BJ (cell line): ENCODE results near the gene STX10. TPM values are rescaled to one million over a fixed set of nuclear protein-coding genes. Genes with fewer than 3 reads are reported as not detected.

Experiments used
- CTCF ChIA-PET: fragments of 350-600 bp; formaldehyde crosslinking; extraction: SDS; loops from one replicate; lab custom pipeline; 2021; ENCODE audit warnings: antibody characterized with exemption, inconsistent platforms; lab: Yijun Ruan, JAX
- POLR2A ChIA-PET: fragments of 300-600 bp; sonication (Branson Sonifier 250); formaldehyde crosslinking; extraction: SDS; loops from one replicate; lab custom pipeline; 2021; ENCODE audit warnings: antibody characterized with exemption; lab: Charles Lee
- DNase-seq: peaks from one replicate; pipeline ENCODE4 v3.0.0-alpha.2; 2011; ENCODE audit warnings: low read depth
- H3K27me3 ChIP-seq: 2 replicates; pipeline ENCODE4 v1.6.0; 2011; ENCODE audit warnings: low read length; ENCODE audit not compliant: control insufficient read depth, insufficient read depth
- H3K36me3 ChIP-seq: 2 replicates; pipeline ENCODE4 v1.5.1; 2011; ENCODE audit warnings: low read length; ENCODE audit not compliant: control insufficient read depth, insufficient read depth
- H3K4me3 ChIP-seq: 2 replicates; pipeline ENCODE4 v1.5.1; 2011; ENCODE audit warnings: low read depth, mild to moderate bottlenecking, control low read depth, low read length
- CTCF ChIP-seq: IDR thresholded peaks from 2 replicates; pipeline ENCODE4 v1.5.1; 2011; ENCODE audit warnings: low read depth, mild to moderate bottlenecking, control low read depth, inconsistent platforms, low read length, moderate library complexity; ENCODE audit not compliant: insufficient read depth
- polyA plus RNA-seq: library from polyadenylated mRNA; depleted of rRNA; stranded (reverse); fragments of >200 nt; gene quantifications from 2 replicates; pipeline ENCODE4 v1.2.3, GENCODE V29; 2011

Gene STX10
- polyA plus RNA-seq, 1 experiment, result 73.1 TPM

DNA sequence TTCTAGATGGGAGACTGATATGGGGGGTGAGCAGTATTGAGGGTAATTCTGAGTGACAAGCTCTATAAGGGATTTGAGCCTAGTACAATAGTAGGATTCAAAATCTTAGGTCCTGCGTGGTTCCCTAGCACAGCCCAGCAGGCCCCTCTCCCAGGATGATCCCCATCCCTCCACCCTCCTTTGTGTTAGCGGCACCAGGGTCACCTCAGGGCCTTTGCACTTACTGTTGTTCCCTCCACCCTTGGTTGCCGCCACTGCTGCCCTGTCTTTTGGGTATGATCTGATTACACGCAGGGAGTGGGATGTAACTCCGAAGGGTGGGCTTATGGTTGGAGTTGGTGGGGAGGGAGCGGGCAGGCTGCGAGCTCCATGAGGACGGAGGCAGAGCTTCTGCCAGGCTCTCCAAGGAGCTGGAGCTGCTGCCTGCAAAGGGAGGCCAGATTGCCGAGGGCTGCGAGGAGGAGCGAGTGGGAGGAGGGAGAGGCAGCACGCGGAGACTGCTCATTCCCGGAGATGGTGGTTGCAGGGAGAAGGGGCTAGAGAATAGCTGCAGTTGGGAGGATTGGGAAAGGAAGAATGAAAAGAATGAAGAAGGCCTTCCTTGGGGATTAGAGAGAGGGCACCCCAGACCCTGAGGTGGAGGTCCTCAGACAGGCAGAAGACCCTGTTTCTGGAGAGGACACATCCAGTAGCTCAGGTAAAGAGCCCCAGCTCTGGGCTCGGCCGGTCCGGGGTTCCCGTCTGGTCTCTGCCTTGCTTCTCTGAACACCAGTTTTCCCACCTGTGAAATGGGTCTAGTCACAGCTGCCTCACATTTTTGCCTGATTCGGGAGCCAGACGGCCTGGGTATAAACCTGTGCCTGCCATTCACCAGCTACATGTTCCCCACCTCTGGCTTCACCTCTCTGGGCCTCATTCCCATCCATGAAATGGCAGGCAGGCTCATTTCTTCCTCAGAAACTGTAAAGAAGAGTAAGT is 26.9 kb downstream of the STX10 start:
- TF ChIP-seq CTCF, result no peak
- CTCF ChIA-PET, result interaction anchor here (1.4 kb wide), 1 partner anchor 145 kb away, joined by 3 read pairs; no protein-coding TSS in a partner anchor
- no peaks in the 10 kb centered on the region for H3K27me3 ChIP-seq
- POLR2A ChIA-PET, result no interaction called here
- peaks cover 12% of the 10 kb centered on the region for H3K36me3 ChIP-seq
- H3K4me3 ChIP-seq, result no peak overlapping the region
- DNase-seq, result no peak

DNA sequence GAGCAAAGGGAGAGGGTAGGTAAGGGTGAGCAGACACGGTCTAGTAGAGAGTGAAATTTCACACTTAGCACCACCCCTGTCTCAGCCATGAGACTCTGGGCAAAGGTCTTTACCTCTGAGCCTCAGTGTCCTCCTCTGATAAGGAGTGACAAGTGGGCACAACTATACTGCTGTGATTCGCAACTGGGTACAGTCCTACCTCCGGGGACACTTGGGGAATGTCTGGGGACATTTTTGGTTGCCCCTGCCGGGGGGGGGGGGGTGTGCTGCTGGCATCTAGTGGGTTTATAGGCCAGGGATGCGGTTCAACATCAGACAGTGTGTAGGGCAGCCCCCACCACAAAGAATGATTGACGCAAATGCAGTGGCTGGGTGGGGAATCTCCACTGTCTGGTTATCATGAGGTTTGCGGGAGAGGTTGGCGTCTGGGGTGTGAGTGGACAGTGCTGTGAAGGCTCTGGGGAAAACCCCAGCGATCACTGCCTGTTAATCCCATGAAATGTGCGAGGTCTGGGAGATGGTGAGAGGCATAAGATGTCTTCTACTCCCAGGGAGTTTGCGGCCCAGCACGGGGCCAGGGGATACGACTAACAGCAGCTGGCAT is 27.8 kb downstream of the STX10 start:
- Histone ChIP-seq H3K27me3 (no peaks in the 10 kb centered on the region), H3K4me3 (no peak overlapping the region), H3K36me3 (peaks cover 12% of the 10 kb centered on the region)
- no peak for TF ChIP-seq CTCF
- no peak for DNase-seq
- ChIA-PET POLR2A (no interaction called here), CTCF (interaction anchor here (1.4 kb wide), 1 partner anchor 145 kb away, joined by 3 read pairs; no protein-coding TSS in a partner anchor)

DNA sequence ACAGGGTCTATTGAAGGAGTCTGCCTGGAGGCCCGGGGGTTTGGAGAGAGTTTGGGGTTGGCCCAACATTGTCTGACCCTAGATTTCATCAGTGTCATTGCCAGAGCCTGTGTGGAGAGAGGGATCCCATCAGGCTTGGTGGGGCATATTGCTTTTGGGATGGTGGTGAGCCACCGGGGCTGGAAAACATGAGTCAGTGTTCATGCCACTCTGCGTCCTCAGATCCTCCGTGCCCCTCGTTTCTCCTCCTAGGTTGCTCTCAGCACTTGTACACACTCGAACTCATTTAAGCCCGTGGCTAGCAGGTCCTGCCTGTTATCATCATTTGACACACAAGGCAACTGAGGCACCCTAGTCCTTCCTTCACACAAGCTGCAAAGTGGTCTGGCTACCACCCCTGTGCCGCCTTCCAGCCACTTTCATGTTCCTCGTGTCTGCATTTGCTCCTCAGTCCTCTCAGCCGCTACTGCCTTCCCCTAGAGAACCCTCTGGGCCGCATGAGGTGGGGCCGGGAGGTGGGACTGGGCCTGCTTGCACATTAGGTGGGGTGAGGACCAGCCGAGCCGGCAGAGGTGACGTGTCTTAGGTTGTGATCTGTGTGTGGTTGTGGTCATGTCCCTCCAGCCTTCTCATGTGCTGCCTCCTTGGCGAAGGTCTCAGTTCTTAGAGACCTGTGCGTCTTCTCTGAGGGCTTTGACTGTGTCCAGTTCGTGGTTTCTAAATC is 28.5 kb downstream of the STX10 start:
- peaks cover 11% of the 10 kb centered on the region for H3K36me3 ChIP-seq
- H3K4me3 ChIP-seq, result no peak overlapping the region
- TF ChIP-seq CTCF, result no peak
- no peaks in the 10 kb centered on the region for H3K27me3 ChIP-seq
- ChIA-PET CTCF (interaction anchor here (0.5 kb wide), 1 partner anchor 196 kb away, joined by 3 read pairs; no protein-coding TSS in a partner anchor), POLR2A (no interaction called here)
- DNase-seq, result no peak

GRCh38 chr19:13120817-13121216 is 29.4 kb downstream of the STX10 start:
- TF ChIP-seq CTCF, result no peak
- CTCF ChIA-PET, result interaction anchor here (0.5 to 2.3 kb wide), 4 partner anchors 10 to 195 kb away, joined by 3 to 10 read pairs (median 6); partner anchors contain the start of genes IER2 and STX10
- POLR2A ChIA-PET, result interaction anchor here (0.7 kb wide), 1 partner anchor 66 kb away, joined by 9 read pairs; no protein-coding TSS in a partner anchor
- H3K36me3 ChIP-seq, result peaks cover 7% of the 10 kb centered on the region
- H3K4me3 ChIP-seq, result no peak overlapping the region
- H3K27me3 ChIP-seq, result no peaks in the 10 kb centered on the region
- DNase-seq, result no peak
